B cell (primary cell): ENCODE data around the gene SPINK5.

Experiments
- EZH2 ChIP-seq: IDR thresholded peaks from 2 replicates; pipeline ENCODE4 v1.6.1; 2012; ENCODE audit warnings: borderline replicate concordance, low read depth, mild to moderate bottlenecking, moderate library complexity, low read length; ENCODE audit not compliant: insufficient read depth, poor library complexity, severe bottlenecking
- TF ChIP-seq, protein P1 (sequence below): fragments of 200-600 bp; IDR thresholded peaks from one replicate; pipeline ENCODE4 v1.8.0; 2022; ENCODE audit warnings: antibody characterized with exemption, mild to moderate bottlenecking

DNA sequence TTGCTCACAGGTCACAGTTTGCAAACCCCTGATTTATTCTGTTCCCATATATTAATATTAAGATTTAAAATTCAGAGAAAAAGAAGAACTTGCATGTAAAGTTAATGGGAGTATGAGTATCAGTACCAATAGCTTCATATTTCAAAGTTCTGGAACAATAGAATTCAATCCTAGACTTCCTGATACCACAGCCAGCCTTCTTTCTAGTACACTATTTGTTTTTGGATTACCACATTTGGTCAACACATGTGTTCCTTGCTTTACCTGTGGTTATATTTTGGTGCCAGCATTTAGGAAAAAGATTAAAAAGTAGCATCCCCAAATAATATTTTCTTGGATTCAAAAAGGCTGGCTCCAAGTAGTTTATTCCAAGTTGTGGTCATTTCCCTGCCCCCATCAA, 49.5 kb downstream of the SPINK5 start:
- TF ChIP-seq, protein P1, sequence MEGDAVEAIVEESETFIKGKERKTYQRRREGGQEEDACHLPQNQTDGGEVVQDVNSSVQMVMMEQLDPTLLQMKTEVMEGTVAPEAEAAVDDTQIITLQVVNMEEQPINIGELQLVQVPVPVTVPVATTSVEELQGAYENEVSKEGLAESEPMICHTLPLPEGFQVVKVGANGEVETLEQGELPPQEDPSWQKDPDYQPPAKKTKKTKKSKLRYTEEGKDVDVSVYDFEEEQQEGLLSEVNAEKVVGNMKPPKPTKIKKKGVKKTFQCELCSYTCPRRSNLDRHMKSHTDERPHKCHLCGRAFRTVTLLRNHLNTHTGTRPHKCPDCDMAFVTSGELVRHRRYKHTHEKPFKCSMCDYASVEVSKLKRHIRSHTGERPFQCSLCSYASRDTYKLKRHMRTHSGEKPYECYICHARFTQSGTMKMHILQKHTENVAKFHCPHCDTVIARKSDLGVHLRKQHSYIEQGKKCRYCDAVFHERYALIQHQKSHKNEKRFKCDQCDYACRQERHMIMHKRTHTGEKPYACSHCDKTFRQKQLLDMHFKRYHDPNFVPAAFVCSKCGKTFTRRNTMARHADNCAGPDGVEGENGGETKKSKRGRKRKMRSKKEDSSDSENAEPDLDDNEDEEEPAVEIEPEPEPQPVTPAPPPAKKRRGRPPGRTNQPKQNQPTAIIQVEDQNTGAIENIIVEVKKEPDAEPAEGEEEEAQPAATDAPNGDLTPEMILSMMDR: no peak
- TF ChIP-seq EZH2: no peak
